Psoas muscle (tissue), 8 donors: ENCODE results near the gene GALNT13. TPM values are rescaled to one million over a fixed set of nuclear protein-coding genes. Genes with fewer than 3 reads are reported as not detected.

ENCODE experiments used
- ATAC-seq, 4 donors: fragments of 200-7000 bp; cut with Tn5 transposase; one replicate each; pipeline ENCODE4 v1.9.1; 2020; ENCODE audit warnings: moderate library complexity in 3 of 4, mild to moderate bottlenecking in 2 of 4
- DNase-seq, 2 donors: peaks; one replicate each; pipeline ENCODE4 v3.0.0-alpha.2; 2020
- H3K27ac ChIP-seq: fragments of 200-600 bp; one replicate; pipeline ENCODE4 v1.8.0; 2022
- H3K27me3 ChIP-seq, 3 donors: fragments of 200-600 bp in 1 of 3; one replicate each; pipeline versions ENCODE4 v1.6.1 to v1.8.0; 2013 to 2022; ENCODE audit warnings: low read length in 2 of 3, mild to moderate bottlenecking in 2 of 3, moderate library complexity in 1 of 3; ENCODE audit not compliant: insufficient read depth in 3 of 3
- H3K36me3 ChIP-seq, 2 donors: fragments of 200-600 bp in 1 of 2; one replicate each; pipeline versions ENCODE4 v1.6.1 to v1.8.0; 2013 to 2022; ENCODE audit warnings: low read depth in 1 of 2, mild to moderate bottlenecking in 1 of 2, moderate library complexity in 1 of 2; ENCODE audit not compliant: insufficient read depth in 1 of 2
- H3K4me1 ChIP-seq: fragments of 200-600 bp; one replicate; pipeline ENCODE4 v1.8.0; 2022
- H3K4me3 ChIP-seq: fragments of 200-600 bp; one replicate; pipeline ENCODE4 v1.8.0; 2022; ENCODE audit warnings: mild to moderate bottlenecking
- H3K9me3 ChIP-seq: fragments of 200-600 bp; one replicate; pipeline ENCODE4 v1.8.0; 2022
- WGBS, 3 donors: extraction: QIAGEN DNeasy Blood & Tissue Kit; methylation state at CpG; one replicate each; pipeline versions ENCODE4 v1.1.6 to v1.1.7; 2013; 5-methylcytosine and 5-hydroxymethylcytosine counted together
- intact Hi-C, 2 donors: fragments of 100-400 bp; cut with DNase I; formaldehyde crosslinking; loops; one replicate each; pipeline versions ENCODE4 v1.11.0 to v1.14.2; 2022
- polyA plus RNA-seq, 3 donors: library from polyadenylated mRNA; stranded (reverse); fragments of 200-250 nt; gene quantifications; one replicate each; pipeline ENCODE4 v1.2.3, GENCODE V29; 2013
- total RNA-seq, 4 donors: library from RNA; stranded (reverse); fragmentation: NEBNext Ultra II Directional in 2 of 4; extraction: Animal tissue kit (Norgen Biotek cat#: 25700) in 2 of 4; gene quantifications; one replicate each; pipeline versions ENCODE4 v1.2.1 to v1.2.4, GENCODE V29; 2021 to 2023
- TF ChIP-seq, protein P1 (sequence below): fragments of 200-600 bp; IDR thresholded peaks from one replicate; pipeline ENCODE4 v1.8.0; 2022; ENCODE audit warnings: antibody characterized with exemption
- donor health status: healthy with polysubstance abuse.
- donor health status: DM: no; HTN: no; CAD: no; lungs with moderate emphysema.
- donor health status: Bipolar disorder and iron deficiency.
- donor health status: healthy.
- donor health status: DM: yes; HTN: yes; CAD: no.
- donor health status: DM: no; HTN: no; CAD: no.
- donor health status: DM: no; HTN: no; CAD: no.
- donor health status: DM: yes; HTN: yes; CAD: no.

The GALNT13 gene
- total and polyA plus RNA-seq, 7 donors, result 0.06 TPM; not detected in 6

DNA sequence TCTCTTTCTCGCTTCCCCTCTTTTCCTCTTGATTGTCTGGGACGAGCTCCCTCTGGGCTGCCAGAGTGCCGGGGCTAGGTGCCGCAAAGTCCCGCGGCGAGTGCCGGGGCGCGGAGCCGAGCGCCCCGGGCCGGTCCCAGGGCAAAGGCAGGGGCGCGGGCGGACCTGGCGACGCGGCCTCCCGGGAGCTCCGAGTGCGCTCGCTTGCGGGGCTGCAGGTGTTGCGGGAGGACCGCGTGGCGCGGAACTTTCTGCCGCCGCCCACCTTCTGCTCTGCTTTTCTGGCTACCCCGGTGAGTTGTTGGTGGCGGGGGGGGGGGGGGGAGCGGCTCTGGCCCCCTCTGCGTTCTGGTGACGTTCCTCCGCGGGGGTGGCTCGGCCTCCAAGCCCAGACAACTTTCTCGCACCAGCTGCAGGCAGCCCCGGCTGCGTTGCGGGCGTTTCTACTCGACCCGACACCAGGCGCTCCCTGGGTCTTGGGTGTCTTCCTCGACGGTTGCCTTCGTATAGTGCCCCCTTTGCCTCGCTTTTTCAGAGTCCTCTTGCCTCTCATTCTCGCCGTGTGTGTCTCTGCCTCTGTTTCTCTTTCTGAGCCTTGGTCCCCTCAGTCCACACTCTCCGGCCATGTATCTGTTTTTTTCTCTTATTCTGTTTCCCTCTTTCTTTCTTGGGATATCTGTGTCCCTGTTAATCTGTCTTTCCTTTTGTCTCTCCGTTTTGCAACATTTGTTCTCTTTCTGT, 759 bp downstream of the GALNT13 start:
- TF ChIP-seq, protein P1, sequence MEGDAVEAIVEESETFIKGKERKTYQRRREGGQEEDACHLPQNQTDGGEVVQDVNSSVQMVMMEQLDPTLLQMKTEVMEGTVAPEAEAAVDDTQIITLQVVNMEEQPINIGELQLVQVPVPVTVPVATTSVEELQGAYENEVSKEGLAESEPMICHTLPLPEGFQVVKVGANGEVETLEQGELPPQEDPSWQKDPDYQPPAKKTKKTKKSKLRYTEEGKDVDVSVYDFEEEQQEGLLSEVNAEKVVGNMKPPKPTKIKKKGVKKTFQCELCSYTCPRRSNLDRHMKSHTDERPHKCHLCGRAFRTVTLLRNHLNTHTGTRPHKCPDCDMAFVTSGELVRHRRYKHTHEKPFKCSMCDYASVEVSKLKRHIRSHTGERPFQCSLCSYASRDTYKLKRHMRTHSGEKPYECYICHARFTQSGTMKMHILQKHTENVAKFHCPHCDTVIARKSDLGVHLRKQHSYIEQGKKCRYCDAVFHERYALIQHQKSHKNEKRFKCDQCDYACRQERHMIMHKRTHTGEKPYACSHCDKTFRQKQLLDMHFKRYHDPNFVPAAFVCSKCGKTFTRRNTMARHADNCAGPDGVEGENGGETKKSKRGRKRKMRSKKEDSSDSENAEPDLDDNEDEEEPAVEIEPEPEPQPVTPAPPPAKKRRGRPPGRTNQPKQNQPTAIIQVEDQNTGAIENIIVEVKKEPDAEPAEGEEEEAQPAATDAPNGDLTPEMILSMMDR, result no peak
- Histone ChIP-seq H3K27me3 (peaks cover 17 to 42% (median 19%) of the 10 kb centered on the region in 3 donors), H3K9me3 (no peaks in the 10 kb centered on the region), H3K4me3 (no peak overlapping the region), H3K4me1 (no peaks in the 10 kb centered on the region), H3K36me3 (no peaks in the 10 kb centered on the region), H3K27ac (no peak overlapping the region)
- intact Hi-C loops, result no loop called here
- WGBS, 3 donors, result 1 to 2% (median 1%) methylated on average over 29 to 56 of the region's 56 CpGs
- ATAC-seq, result no peak
- DNase-seq, result no peak

DNA sequence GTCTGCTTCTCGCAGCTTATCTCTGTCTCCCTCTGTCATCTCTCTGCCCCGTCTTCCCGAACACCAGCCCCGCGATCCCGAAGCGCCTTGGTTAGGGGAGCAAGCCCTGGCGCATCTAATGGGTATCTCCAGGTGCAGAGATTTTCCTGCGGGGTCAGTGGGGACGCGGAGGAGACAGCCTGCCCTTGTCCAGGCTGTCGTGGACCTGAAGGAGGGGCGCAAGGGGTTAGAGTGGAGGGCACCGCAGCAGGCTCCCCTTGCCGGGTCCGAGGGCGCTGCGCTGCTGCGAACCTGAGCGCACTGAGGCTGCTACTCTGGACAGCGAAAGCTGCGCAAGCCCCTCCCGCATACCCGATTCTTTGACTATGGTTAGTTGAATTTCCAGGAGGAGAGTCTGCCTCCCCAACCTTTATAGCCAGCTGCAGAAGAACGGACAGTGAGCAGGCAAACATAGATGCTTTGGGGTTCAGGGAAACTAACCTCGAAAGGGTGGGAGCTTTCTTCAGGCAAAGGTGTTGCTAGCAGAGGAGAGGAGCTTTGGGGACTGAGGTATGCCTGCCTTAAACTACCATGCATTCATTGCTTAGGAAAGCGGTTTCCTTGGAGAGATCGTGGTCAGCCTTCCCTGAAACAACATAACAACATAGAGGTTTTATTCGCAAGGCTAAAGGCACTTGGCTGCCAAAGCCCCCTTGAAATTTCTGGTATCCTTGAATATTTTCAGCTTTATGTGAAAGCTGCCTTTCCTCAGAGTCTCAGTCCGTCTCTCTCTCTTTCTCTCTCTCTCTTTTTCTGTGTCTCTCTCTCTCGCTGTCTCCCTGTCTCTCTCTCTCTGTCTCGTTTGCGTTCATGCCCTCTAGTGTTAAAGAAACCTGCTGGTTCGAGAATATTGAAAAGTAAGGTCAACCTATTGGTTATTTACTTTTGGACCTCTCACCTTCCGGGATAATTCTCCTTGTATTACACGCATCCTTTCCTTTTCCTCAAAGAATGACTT, 1.6 kb downstream of the GALNT13 start:
- TF ChIP-seq, protein P1, result no peak
- Histone ChIP-seq H3K4me1 (no peaks in the 10 kb centered on the region), H3K4me3 (no peak overlapping the region), H3K9me3 (no peaks in the 10 kb centered on the region), H3K27ac (no peak overlapping the region), H3K27me3 (peaks cover 17 to 42% (median 19%) of the 10 kb centered on the region in 3 donors), H3K36me3 (no peaks in the 10 kb centered on the region)
- ATAC-seq (no peak), DNase-seq (no peak)
- WGBS, 3 donors, result 4% methylated on average over 36 of the region's 36 CpGs
- intact Hi-C loops, result no loop called here

- Histone ChIP-seq H3K27ac (no peak overlapping the region), H3K9me3 (no peaks in the 10 kb centered on the region), H3K36me3 (no peaks in the 10 kb centered on the region), H3K4me1 (no peaks in the 10 kb centered on the region), H3K27me3 (peaks cover 13 to 42% (median 14%) of the 10 kb centered on the region in 3 donors), H3K4me3 (no peak overlapping the region)
- intact Hi-C loops, result no loop called here
- TF ChIP-seq, protein P1, result no peak
- 74 to 79% (median 77%) methylated on average over 2 of the region's 2 CpGs for WGBS, 3 donors
- ATAC-seq (no peak), DNase-seq (no peak)
Measured at GRCh38 chr2:153875801-153876466, 4.2 kb downstream of the GALNT13 start.

- 18 to 40% (median 33%) methylated on average over 2 of the region's 2 CpGs for whole genome bisulfite sequencing, 3 donors
- H3K4me1 ChIP-seq, result no peaks in the 10 kb centered on the region
- H3K4me3 ChIP-seq, result no peak overlapping the region
- intact Hi-C loops, result no loop called here
- ATAC-seq (no peak), DNase-seq (no peak)
- no peak overlapping the region for H3K27ac ChIP-seq
- TF ChIP-seq, protein P1, result no peak
- H3K36me3 ChIP-seq, result no peaks in the 10 kb centered on the region
- no peaks in the 10 kb centered on the region for H3K9me3 ChIP-seq
- H3K27me3 ChIP-seq, result no peaks in the 10 kb centered on the region
Measured at GRCh38 chr2:153880926-153881325, 9.2 kb downstream of the GALNT13 start.
